CD4-positive, CD25-positive, alpha-beta regulatory T cell (primary cell): ENCODE results near the gene MLST8. TPM values are rescaled to one million over a fixed set of nuclear protein-coding genes. Genes with fewer than 3 reads are reported as not detected.
"Not testable (repeated sequence)": the region's sequence is repeated elsewhere in the genome, so short reads cannot be mapped to it uniquely, and the experiment has no call there.

ENCODE experiments used
- ATAC-seq, 2 donors: fragments of 150-1000 bp; cut with Tn5 transposase; one replicate each; pipeline ENCODE4 v1.10.0; 2021; ENCODE audit warnings: low read depth in 2 of 2, moderate number of reproducible peaks in 2 of 2, moderate library complexity in 1 of 2
- DNase-seq, 3 donors: peaks; one replicate each; pipeline versions ENCODE4 v3.0.0 to v3.0.0-alpha.2; 2012 to 2022; ENCODE audit warnings: mixed read lengths in 1 of 3
- H3K27ac ChIP-seq: one replicate; pipeline ENCODE4 v1.7.0; 2013; ENCODE audit warnings: mild to moderate bottlenecking, low read length; ENCODE audit not compliant: insufficient read depth, poor library complexity, severe bottlenecking
- H3K27me3 ChIP-seq: one replicate; pipeline ENCODE4 v1.7.0; 2013; ENCODE audit warnings: low read length; ENCODE audit not compliant: control insufficient read depth, insufficient read depth
- H3K36me3 ChIP-seq: one replicate; pipeline ENCODE4 v1.7.0; 2013; ENCODE audit warnings: mild to moderate bottlenecking, low read length, moderate library complexity; ENCODE audit not compliant: control insufficient read depth, insufficient read depth
- H3K4me1 ChIP-seq: 2 replicates; pipeline ENCODE4 v1.7.0; 2013; ENCODE audit warnings: mild to moderate bottlenecking, low read length; ENCODE audit not compliant: insufficient read depth, control insufficient read depth, poor library complexity, severe bottlenecking
- H3K4me3 ChIP-seq: one replicate; pipeline ENCODE4 v1.7.0; 2013; ENCODE audit warnings: low read depth, mild to moderate bottlenecking, low read length, moderate library complexity
- H3K9me3 ChIP-seq, 2 experiments: 1 replicate in 1 of 2; 2 replicates in 1 of 2; pipeline ENCODE4 v1.7.0; 2013; ENCODE audit warnings: low read length in 2 of 2, mild to moderate bottlenecking in 1 of 2, moderate library complexity in 1 of 2; ENCODE audit not compliant: control insufficient read depth in 2 of 2
- H3K27ac Mint-ChIP-seq, 3 donors: one replicate each; pipeline ENCODE4 v1.8.0; 2020 to 2022; ENCODE audit warnings: mild to moderate bottlenecking in 3 of 3, mixed read lengths in 3 of 3, moderate library complexity in 2 of 3
- H3K27me3 Mint-ChIP-seq: one replicate; pipeline ENCODE4 v1.8.0; 2022; ENCODE audit warnings: mild to moderate bottlenecking, mixed read lengths
- H3K36me3 Mint-ChIP-seq: one replicate; pipeline ENCODE4 v1.8.0; 2020; ENCODE audit warnings: mixed read lengths
- H3K4me1 Mint-ChIP-seq, 4 donors: one replicate each; pipeline ENCODE4 v1.8.0; 2020 to 2022; ENCODE audit warnings: mixed read lengths in 4 of 4, mild to moderate bottlenecking in 1 of 4
- H3K4me3 Mint-ChIP-seq, 4 donors: one replicate each; pipeline ENCODE4 v1.8.0; 2020 to 2022; ENCODE audit warnings: mild to moderate bottlenecking in 4 of 4, mixed read lengths in 4 of 4, moderate library complexity in 3 of 4
- H3K9me3 Mint-ChIP-seq, 7 donors: one replicate each; pipeline ENCODE4 v1.8.0; 2020 to 2022; ENCODE audit warnings: mixed read lengths in 7 of 7, mild to moderate bottlenecking in 3 of 7, moderate library complexity in 2 of 7
- polyA plus RNA-seq, 4 donors: library from polyadenylated mRNA; unstranded; fragments of 300-500 nt; fragmentation: Illumina TruSeq; gene quantifications; one replicate each; pipeline ENCODE4 v1.2.3, GENCODE V29; 2021
- total RNA-seq: library from RNA; stranded (reverse); gene quantifications from one replicate; pipeline ENCODE4 v1.2.3, GENCODE V29; 2022

MLST8 gene
- total and polyA plus RNA-seq, 5 donors from 2014 or later: 20.9 to 31.1 (median 23.5) TPM

- Mint-ChIP-seq H3K4me3 (peak overlapping the region in 1 of 4 donors; percentile 85), H3K36me3 (no peaks in the 10 kb centered on the region), H3K9me3 (no peaks in the 10 kb centered on the region), H3K27me3 (peaks cover 38% of the 10 kb centered on the region), H3K4me1 (peaks cover 0 to 10% (median 2%) of the 10 kb centered on the region in 4 donors), H3K27ac (no peak overlapping the region)
- no peak for DNase-seq
- Histone ChIP-seq H3K27ac (no peak overlapping the region), H3K36me3 (no peaks in the 10 kb centered on the region), H3K4me3 (no peak overlapping the region), H3K27me3 (peaks cover 10% of the 10 kb centered on the region), H3K4me1 (peaks cover 22% of the 10 kb centered on the region), H3K9me3 (no peaks in the 10 kb centered on the region)
- no peak for ATAC-seq
Measured at GRCh38 chr16:2200313-2200712, 4.9 kb upstream of the MLST8 start.

DNA sequence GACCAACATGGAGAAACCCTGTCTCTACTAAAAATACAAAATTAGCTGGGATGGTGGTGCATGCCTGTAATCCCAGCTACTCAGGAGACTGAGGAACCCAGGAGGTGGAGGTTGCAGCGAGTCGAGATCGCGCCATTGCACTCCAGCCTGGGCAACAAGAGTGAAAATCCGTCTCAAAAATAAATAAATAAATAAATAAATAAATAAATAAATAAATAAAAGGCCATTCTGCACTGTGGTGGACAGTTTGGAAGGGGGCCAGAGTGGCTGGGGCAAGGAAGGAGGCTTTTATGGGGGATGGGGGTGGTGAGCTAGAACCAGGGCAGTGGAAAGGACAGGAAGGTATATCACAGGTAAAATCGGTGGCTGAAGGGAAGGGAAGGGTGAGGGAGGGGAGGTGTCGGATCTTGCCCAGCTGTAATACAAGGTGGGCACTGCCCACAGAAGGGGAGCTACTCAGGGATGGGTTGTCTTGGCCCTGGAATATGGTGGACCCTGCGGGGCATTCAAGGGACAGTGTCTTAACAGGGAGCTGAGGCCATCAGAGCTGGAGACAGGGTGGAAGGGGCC lies 2.0 kb upstream of the MLST8 start:
- not testable (repeated sequence) for H3K9me3 Mint-ChIP-seq, H3K36me3 ChIP-seq, H3K36me3 Mint-ChIP-seq, H3K4me3 ChIP-seq, H3K9me3 ChIP-seq, H3K27me3 ChIP-seq, DNase-seq, H3K27ac Mint-ChIP-seq, ATAC-seq, H3K27ac ChIP-seq
- Mint-ChIP-seq H3K4me1 (peaks cover 0 to 20% (median 3%) of the 10 kb centered on the region in 4 donors), H3K27me3 (peaks cover 25% of the 10 kb centered on the region), H3K4me3 (peak overlapping the region; percentile 74 to 89 (median 80))
- peaks cover 18% of the 10 kb centered on the region for H3K4me1 ChIP-seq

GRCh38 chr16:2204416-2205103 lies 694 bp upstream of the MLST8 start:
- H3K9me3 Mint-ChIP-seq: peaks cover 0 to 1% (median 0%) of the 10 kb centered on the region in 7 donors
- peaks cover 18% of the 10 kb centered on the region for H3K27me3 Mint-ChIP-seq
- H3K4me1 Mint-ChIP-seq: peaks cover 0 to 20% (median 3%) of the 10 kb centered on the region in 4 donors
- DNase-seq (no peak), ATAC-seq (no peak)
- H3K4me3 Mint-ChIP-seq: peak overlapping the region; percentile 78 to 89 (median 82)
- peak overlapping the region; percentile 24 to 83 (median 82) for H3K27ac Mint-ChIP-seq
- Histone ChIP-seq H3K36me3 (peaks cover 9% of the 10 kb centered on the region), H3K27ac (peak overlapping the region; percentile 92), H3K4me3 (peak overlapping the region; percentile 70), H3K27me3 (no peaks in the 10 kb centered on the region), H3K4me1 (peaks cover 18% of the 10 kb centered on the region), H3K9me3 (no peaks in the 10 kb centered on the region)
- H3K36me3 Mint-ChIP-seq: no peaks in the 10 kb centered on the region

DNA sequence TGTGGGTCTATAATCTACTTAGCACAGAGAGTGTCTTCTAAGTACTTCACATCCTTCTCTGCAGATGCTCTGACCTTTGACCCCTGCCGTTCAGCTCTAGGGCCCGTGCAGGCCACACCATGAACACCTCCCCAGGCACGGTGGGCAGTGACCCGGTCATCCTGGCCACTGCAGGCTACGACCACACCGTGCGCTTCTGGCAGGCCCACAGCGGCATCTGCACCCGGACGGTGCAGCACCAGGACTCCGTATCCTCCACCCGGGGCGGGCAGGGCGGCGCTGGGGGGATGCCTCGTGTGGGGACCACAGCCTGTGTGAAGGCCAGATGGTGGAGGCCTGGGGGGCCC lies 686 bp downstream of the MLST8 start:
- Mint-ChIP-seq H3K9me3 (peaks cover 0 to 1% (median 0%) of the 10 kb centered on the region in 7 donors), H3K27ac (peak overlapping the region; percentile 41 to 82 (median 52)), H3K4me1 (peaks cover 0 to 20% (median 3%) of the 10 kb centered on the region in 4 donors), H3K4me3 (peak overlapping the region; percentile 75 to 80 (median 78)), H3K27me3 (peaks cover 8% of the 10 kb centered on the region), H3K36me3 (no peaks in the 10 kb centered on the region)
- Histone ChIP-seq H3K36me3 (peaks cover 9% of the 10 kb centered on the region), H3K4me3 (peak overlapping the region; percentile 68), H3K4me1 (peaks cover 18% of the 10 kb centered on the region), H3K27me3 (no peaks in the 10 kb centered on the region), H3K9me3 (no peaks in the 10 kb centered on the region), H3K27ac (peak overlapping the region; percentile 92)
- ATAC-seq (no peak), DNase-seq (no peak)

GRCh38 chr16:2206420-2206779 lies 1.1 kb downstream of the MLST8 start:
- Mint-ChIP-seq H3K4me1 (peaks cover 0 to 20% (median 3%) of the 10 kb centered on the region in 4 donors), H3K9me3 (peaks cover 0 to 1% (median 0%) of the 10 kb centered on the region in 7 donors), H3K27me3 (peaks cover 8% of the 10 kb centered on the region), H3K27ac (peak overlapping the region in 2 of 3 donors; percentile 20 to 52), H3K4me3 (peak overlapping the region in 3 of 4 donors; percentile 78 to 80 (median 79)), H3K36me3 (no peaks in the 10 kb centered on the region)
- Histone ChIP-seq H3K4me1 (peaks cover 18% of the 10 kb centered on the region), H3K4me3 (no peak overlapping the region), H3K9me3 (no peaks in the 10 kb centered on the region), H3K27ac (peak overlapping the region; percentile 92), H3K27me3 (no peaks in the 10 kb centered on the region), H3K36me3 (peaks cover 9% of the 10 kb centered on the region)
- no peak for ATAC-seq
- DNase-seq: no peak

GRCh38 chr16:2206780-2207433 lies 1.7 kb downstream of the MLST8 start:
- no peaks in the 10 kb centered on the region for H3K9me3 ChIP-seq
- peaks cover 8% of the 10 kb centered on the region for H3K27me3 Mint-ChIP-seq
- H3K27ac ChIP-seq: no peak overlapping the region

DNA sequence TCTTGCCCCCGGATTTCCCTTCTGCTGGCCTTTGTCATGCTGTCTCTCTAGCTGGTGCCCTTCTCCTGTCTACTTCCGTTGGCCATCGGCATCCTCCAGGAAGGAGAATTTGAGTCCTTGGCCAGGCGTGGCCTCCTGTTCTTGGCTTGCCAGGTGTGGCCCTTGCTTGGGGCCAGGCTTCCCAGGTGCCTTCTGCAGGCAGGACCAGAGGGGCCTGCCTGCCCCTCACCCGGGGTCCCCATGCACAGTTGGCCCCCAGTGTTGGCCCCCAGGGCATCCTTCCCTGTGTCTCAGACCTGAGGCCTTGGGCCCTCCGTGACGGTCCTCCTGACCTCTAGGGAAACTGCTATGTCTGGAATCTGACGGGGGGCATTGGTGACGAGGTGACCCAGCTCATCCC lies 2.6 kb downstream of the MLST8 start:
- Histone ChIP-seq H3K4me3 (no peak overlapping the region), H3K27ac (no peak overlapping the region), H3K36me3 (peaks cover 9% of the 10 kb centered on the region), H3K27me3 (no peaks in the 10 kb centered on the region), H3K9me3 (no peaks in the 10 kb centered on the region), H3K4me1 (peaks cover 22% of the 10 kb centered on the region)
- Mint-ChIP-seq H3K4me1 (peaks cover 0 to 28% (median 5%) of the 10 kb centered on the region in 4 donors), H3K36me3 (no peaks in the 10 kb centered on the region), H3K27me3 (peaks cover 4% of the 10 kb centered on the region), H3K4me3 (peak overlapping the region in 3 of 4 donors; percentile 65 to 84 (median 72)), H3K27ac (peak overlapping the region in 1 of 3 donors; percentile 62), H3K9me3 (peaks cover 0 to 1% (median 0%) of the 10 kb centered on the region in 7 donors)
- no peak for DNase-seq
- ATAC-seq: no peak

More at GRCh38 chr16:2206780-2207433, 1.7 kb downstream of the MLST8 start:
- Histone ChIP-seq H3K27me3 (no peaks in the 10 kb centered on the region), H3K36me3 (peaks cover 9% of the 10 kb centered on the region), H3K4me3 (no peak overlapping the region), H3K4me1 (peaks cover 18% of the 10 kb centered on the region)
- Mint-ChIP-seq H3K4me1 (peaks cover 0 to 20% (median 3%) of the 10 kb centered on the region in 4 donors), H3K9me3 (peaks cover 0 to 1% (median 0%) of the 10 kb centered on the region in 7 donors), H3K4me3 (peak overlapping the region; percentile 43 to 84 (median 80)), H3K27ac (peak overlapping the region in 1 of 3 donors; percentile 62), H3K36me3 (no peaks in the 10 kb centered on the region)
- DNase-seq: no peak
- no peak for ATAC-seq
